GM21723 (cell line): ENCODE measurements around the gene ACTR2.
"Not testable (repeated sequence)": the region's sequence is repeated elsewhere in the genome, so short reads cannot be mapped to it uniquely, and the experiment has no call there.

ENCODE experiments used
- ATAC-seq: cut with Tn5 transposase; IDR thresholded peaks from one replicate; pipeline ENCODE4 v1.9.1; 2021; ENCODE audit warnings: mild to moderate bottlenecking, moderate library complexity; ENCODE audit not compliant: unreplicated experiment

ACTR2 gene

GRCh38 chr2:65227456-65228262, at the start of gene ACTR2:
Gene ACTR2, plus strand, starts transcription at chr2:65227831. Its CDS starts 79 bp downstream, at chr2:65227910.
- peak; percentile 89 for ATAC-seq

DNA sequence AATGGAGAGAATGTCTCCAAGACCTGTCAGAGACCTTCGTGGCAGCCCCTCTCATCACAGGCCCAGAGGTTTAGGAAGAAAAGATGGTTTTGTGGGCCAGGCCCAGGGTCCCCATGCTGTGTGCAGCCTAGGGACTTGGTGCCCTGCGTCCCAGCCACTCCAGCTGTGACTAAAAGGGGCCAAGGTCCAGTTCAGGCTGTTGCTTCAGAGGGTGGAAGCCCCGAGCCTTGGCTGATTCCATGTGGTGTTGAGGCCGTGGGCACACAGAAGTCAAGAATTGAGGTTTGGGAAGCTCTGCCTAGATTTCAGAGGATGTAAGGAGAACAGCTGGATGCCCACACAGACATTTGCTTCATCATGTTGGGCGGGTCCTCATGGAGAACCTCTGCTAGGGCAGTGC, 45.1 kb upstream of the ACTR2 start:
- ATAC-seq = no peak

DNA sequence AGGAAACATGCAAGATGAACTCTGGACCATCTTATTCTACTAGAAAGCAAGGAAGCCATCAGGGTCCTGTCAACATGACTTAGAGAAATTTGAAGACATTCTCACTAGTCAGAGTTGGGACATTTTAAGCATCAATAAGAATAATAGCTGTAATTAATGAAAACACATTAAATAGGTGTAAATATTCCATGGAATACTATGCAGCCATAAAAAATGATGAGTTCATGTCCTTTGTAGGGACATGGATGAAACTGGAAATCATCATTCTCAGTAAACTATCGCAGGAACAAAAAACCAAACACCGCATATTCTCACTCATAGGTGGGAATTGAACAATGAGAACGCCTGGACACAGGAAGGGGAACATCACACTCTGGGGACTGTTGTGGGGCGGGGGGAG, 44.2 kb upstream of the ACTR2 start:
- ATAC-seq = not testable (repeated sequence)

GRCh38 chr2:65185012-65185411, 42.6 kb upstream of the ACTR2 start:
- no peak for ATAC-seq

DNA sequence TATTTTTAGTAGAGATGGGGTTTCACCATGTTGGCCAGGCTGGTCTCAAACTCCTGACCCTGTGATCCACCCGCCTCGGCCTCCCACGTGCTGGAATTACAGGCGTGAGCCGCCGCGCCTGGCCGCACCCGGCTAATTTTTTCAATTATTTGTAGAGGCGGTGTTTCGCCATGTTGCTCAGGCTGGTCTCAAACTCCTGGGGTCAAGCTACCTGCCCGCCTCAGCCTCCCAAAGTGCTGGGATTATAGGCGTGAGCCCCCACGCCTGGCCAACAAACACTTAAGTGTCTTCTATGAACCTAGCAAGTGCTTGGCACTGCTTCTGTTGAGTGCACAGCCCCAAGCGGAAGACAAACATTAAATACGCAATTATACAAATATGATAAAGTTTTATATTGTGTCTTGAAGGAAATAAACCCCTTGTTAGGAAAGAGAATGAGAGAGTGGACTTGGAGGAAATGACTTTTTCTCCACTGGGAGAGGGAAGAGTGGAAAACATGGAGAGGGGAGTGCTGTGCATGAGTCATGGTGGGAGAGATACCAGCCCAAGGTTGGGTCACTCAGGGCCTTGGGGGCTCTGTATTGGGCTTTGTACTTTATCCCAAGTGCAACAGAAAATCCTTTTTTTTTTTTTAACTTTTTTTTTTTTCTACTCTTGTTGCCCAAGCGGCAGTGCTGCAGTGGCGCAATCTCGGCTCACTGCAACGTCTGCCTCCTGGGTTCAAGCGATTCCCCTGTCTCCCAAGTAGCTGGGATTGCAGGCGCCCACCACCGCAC, 41.4 kb upstream of the ACTR2 start:
- ATAC-seq = no peak

- peak; percentile 75 for ATAC-seq
These were observed 40.5 kb upstream of the ACTR2 start for GRCh38 chr2:65186872-65187851.

- ATAC-seq = no peak
These were observed 34.2 kb upstream of the ACTR2 start for GRCh38 chr2:65193446-65193845.

DNA sequence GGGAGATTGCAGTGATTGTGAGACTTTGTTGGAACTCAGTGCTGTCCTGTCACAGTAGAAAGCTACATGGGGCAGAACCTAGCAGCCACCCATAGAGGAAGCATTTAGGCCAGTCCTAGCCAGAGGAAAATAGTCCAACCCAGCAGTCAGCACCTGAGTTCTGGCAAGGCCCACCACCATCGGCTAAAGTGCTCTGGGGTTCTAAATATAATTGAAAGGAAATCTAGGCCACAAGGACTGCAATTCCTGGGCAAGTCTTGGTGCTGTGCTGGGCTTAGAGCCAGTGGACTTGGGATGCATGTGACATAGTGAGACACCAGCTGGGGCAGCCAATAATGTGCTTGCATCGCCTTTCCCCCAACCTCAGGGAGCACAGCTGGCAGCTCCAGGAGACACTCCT, 28.9 kb upstream of the ACTR2 start:
- ATAC-seq = no peak

DNA sequence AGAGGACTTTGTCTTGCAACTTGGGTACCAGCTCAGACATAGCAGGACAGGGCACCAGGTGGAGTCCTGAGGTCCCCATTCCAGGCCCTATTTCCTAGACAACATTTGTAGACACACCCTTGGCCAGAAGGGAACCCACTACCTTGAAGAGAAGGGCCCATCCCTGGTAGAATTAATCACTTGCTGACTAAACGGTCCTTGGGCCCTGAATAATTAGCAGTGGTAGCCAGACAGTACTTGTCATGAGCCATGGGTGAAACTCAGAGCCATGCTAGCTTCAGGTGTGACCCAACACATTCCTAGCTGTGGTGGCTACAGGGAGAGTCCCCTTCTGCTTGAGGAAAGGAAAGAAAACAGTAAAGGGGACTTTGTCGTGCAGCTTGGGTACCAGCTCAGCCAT, 28.5 kb upstream of the ACTR2 start:
- ATAC-seq = no peak

GRCh38 chr2:65199891-65200290, 27.7 kb upstream of the ACTR2 start:
- no peak for ATAC-seq

DNA sequence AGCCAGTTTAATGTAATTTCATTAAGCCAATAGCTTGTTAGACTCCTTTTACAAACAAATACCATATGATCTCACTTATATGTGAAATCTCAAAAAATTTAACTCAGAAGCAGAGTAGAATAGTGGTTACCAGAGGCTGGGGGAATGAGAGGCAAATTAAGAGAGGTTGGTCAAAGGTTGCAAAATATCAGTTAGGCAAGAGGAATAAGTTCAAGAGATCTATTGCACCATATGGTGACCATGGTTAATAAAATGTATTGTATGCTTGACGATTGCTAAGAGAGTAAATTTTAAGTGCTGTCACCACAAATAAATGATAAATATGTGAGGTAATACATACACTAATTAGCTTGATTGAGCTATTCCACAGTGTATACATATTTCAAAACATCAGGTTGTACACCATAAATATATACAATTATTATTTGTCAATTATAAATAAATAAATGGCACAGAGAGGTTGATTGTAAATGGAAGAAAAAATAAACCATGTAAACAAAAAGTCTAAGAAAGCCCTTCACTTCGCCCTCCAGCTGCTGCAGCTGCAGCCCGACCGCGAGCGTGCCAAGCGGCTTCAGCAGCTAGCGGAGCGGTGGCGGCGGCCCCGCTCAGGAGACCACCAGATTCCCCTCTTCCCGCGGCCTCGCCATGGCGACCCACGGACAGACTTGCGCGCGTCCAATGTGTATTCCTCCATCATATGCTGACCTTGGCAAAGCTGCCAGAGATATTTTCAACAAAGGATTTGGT, 23.0 kb upstream of the ACTR2 start:
- no peak for ATAC-seq

- no peak for ATAC-seq
These were observed 15.5 kb upstream of the ACTR2 start for GRCh38 chr2:65212115-65212514.

- ATAC-seq = no peak
These were observed 15.0 kb upstream of the ACTR2 start for GRCh38 chr2:65212619-65213018.

- no peak for ATAC-seq
These were observed 14.6 kb upstream of the ACTR2 start for GRCh38 chr2:65213035-65213434.

DNA sequence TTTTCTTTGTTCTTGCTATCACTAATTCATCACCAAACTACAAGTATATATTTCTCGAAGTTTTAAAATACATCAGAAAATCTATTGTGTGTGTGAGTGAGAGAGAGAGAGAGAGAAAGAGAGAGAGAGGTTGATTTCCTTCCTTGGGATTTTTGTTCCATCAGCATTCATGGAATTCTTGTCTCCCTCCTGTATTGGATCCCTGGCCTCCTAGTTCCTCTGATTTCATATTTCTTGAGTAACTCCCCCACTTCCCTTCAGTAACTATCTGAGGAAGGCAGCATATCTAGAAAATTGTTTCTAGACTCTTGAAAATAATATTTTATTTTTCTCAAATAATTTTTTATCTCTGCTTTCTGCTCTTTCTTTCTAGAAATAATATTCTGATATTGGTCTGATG, 13.3 kb upstream of the ACTR2 start:
- ATAC-seq = no peak

DNA sequence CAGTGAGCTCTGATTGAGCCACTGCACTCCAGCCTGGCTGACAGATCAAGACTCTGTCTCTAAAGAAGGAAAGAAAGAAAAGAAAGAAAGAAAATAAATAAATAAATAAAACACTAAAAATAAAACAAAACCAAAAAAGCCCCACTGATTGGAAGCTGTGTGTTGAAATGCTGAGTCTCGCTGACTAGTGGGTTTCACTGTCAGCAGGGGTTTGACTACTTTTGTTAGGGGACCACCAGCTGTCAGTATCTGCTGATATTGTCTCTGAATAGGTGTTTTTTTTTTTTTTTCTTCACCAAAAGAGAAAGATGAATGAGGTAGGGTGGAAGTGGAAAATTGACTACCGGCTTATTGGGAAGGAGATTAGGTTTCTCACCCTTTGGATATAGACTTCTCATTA, 12.8 kb upstream of the ACTR2 start:
- no peak for ATAC-seq

DNA sequence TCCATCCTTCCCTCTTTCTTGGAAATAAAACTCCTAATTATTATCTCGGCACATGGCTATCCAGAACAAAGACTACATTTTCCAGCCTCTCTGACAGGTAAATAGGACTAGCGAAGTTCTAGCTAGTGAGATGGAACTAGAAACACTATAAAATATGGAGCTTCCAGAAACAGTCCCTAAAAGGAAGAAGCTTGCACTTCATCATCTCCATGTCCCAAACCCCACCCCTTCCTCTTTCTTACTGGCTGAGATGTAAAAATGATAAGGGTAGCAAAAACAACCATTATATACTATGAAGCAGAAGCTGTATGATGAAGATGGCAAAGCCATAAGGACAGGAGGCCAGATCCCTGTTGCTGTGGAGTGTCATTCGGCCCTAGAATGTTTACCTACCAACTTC, 11.7 kb upstream of the ACTR2 start:
- no peak for ATAC-seq

DNA sequence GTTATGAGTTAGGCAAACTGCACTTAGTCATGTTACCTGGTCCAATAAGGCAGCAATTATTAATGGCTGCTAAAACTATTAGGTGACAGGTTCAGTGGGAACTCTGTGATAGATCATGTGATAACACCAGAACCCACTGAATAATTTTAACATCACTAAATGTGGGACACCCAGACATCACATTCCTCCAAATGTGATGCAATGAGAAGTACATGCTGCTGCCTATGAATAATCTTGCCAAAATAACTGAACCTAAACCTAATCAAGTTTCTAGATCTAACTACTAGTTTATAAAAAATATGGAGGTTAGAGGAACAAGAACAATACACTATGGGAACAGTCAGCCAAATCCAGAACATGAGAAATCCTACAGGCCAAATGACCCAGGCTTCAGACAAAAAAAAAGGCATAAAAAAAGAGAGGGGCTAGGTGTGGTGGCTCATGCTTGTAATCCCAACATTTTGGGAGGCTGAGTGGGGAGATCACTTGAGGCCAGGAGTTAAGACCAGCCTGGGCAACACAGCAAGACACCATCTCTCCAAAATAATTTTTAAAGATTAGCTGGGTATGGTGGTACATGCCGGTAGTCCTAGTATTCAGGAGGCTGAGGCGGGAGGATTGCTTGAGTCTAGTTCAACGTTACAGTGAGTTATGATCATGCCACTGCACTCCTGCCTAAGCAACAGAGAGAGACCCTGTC, 7.0 kb upstream of the ACTR2 start:
- ATAC-seq = no peak

DNA sequence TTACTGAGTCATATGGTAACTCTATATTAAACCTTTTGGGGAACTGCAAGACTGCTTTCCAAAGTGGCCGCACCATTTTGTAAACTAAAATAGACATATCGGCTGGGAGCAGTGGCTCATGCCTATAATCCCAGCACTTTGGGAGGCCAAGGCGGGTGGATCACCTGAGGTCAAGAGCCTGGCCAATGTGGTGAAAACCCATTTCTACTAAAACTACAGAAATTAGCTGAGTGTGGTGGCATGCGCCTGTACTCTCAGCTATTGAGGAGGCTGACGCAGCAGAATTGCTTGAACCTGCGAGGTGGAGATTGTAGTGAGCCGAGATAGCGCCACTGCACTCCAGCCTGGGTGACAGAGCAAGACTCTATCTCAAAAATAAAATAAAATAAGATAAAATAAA, 6.4 kb upstream of the ACTR2 start:
- ATAC-seq = not testable (repeated sequence)

DNA sequence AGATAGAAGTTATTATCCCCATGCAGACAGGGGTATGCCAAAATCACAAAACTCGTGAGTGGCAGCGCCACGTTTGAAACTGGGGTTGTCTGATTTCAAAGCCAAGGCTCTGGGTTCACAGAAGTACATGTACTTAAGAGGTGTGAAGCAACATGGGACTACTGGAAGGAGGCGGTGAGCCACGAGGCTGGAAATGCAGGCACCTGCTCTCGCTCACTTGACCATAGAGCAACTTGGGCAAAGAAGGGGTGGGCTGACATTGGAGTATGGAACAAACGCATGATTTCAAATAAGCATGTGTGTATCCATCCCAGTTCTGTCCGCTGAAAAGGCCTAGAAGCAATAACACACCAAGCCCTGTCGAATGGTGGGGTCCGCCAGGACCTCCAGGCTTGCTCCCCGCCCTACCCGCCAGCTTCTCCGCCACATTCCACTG, 593 bp upstream of the ACTR2 start:
- ATAC-seq = peak; percentile 23
